HG03175 (cell line): ENCODE data around the gene ABO.
"Not testable (repeated sequence)": the region's sequence is repeated elsewhere in the genome, so short reads cannot be mapped to it uniquely, and the experiment has no call there.

Experiments used
- ATAC-seq: cut with Tn5 transposase; IDR thresholded peaks from one replicate; pipeline ENCODE4 v1.9.1; 2021; ENCODE audit warnings: mild to moderate bottlenecking, moderate library complexity; ENCODE audit not compliant: unreplicated experiment

ABO gene

DNA sequence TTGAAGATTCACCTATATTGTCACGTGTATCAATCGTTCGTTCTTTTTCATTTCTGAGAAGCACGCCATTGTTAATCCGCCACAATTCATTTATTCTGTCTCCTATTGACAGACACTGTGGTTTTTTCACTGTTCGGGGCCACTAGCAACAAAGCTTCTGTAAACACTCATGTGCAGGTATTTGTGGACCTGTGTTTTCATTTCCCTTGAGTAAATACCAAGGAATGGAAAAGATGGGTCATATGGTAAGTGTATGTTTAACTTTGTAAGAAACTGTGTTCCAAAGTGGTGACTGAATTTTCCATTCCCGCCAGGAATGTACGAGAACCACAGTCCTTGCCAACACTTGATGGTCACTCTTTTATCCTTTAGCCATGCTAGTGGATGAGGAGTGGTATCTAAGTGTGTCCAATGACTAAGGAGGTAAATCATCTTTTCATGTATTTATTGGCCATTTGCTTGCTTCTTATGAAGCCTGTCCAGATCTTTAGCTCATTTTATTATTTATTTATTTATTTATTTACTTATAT lies 10.7 kb downstream of the ABO start:
- ATAC-seq, result no peak

DNA sequence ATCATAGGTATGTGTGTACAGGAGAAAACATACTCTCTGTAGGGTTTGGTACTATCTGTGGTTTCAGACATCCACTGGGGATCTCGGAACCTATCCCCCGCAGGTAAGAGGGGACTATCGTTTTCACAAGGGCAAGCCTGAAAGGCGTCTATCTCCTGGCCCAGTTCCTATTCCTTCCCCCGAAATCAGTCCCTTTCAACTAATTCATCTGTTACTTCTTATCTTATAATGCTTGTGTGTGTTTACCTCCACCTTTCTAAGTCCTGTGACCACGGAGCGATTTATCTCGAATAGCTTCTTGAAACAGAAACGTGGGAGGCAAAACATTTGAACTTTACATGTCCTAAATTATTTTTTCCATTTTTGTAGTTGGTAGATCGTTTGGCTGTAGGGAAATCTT lies 11.4 kb downstream of the ABO start:
- no peak for ATAC-seq

DNA sequence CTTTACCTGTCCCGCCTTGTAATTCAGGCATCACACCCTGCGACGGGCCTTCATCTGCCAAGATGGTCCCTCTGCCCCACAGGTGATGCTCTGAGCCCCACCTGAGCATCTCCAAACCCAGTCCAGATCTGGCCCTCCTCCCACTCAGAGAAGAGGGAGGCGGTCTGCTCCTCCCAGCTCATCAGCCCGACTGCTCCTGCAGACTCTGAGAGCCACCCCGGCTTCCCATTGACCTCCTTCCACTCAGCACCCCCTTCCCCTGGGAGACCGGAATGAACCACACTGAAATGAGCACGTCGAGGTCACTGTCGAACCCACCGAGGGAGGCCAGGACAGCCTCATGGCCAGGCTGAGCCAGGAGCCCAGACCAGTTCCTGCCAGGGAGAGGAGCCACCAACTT lies 12.8 kb downstream of the ABO start:
- no peak for ATAC-seq

DNA sequence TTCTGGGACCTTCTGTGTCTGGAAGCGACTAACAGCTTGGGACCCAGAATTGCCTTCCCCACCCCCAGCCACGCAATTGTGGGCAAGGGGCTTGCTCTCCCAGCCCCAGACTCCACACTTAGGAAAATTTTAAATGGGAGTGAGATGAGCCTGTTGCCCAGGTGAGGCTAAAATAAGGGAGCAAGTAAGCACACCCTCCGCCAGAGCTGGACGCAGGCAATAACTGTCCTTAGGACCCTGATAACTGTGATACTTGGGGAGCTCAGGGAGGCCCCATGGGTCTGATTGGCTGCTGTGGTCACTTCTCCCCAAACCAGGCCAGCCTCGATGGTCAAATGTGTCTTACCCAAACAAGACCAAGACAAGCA lies 13.3 kb downstream of the ABO start:
- no peak for ATAC-seq

- no peak for ATAC-seq
These were observed 13.8 kb downstream of the ABO start for GRCh38 chr9:133261103-133261752.

GRCh38 chr9:133260334-133261102 lies 14.5 kb downstream of the ABO start:
- ATAC-seq, result no peak

- no peak for ATAC-seq
These were observed 16.7 kb downstream of the ABO start for GRCh38 chr9:133258061-133259015.

DNA sequence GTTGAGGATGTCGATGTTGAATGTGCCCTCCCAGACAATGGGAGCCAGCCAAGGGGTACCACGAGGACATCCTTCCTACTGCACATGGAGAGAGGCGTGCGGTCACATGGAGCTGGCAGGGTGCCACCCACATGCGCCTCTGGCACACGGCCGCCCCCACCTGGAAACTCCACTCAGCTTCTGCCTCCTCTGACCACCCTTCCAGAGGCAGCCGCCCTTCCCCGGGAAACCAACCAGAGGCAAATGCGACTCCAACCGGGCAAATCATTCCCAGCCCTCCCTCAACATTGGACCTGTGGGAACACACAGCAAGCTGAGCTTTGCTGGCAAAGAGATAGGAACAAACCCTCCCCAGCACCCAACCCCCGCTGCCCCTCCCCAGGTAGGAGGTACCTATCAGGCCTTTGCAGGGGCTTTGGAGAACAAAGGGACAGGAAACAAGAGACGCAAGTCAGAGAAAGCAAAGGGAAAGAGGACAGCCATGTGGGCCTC lies 17.5 kb downstream of the ABO start:
- no peak for ATAC-seq

DNA sequence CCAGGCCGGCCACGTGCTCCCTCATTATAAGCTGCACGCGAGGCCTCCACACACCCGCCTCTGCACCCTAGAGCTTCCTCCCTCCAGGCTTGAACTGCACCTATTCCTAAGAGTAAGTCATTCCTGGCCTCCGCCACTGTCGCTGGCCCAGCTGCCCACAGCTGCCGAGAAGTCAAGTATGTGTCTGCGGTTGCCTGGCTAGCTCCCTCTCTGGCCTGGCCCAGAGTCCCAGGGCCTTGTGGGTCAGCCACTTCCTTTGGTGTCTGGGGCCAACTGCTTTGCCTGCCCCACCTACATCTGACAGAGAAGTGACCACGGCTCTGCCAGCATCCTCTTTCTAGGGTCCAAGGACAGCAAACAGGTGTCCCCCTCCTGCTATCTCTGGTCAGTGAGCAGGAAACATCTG lies 18.3 kb downstream of the ABO start:
- ATAC-seq, result no peak

GRCh38 chr9:133256136-133256461 lies 18.9 kb downstream of the ABO start:
- no peak for ATAC-seq

- no peak for ATAC-seq
These were observed 19.4 kb downstream of the ABO start for GRCh38 chr9:133255371-133256135.

DNA sequence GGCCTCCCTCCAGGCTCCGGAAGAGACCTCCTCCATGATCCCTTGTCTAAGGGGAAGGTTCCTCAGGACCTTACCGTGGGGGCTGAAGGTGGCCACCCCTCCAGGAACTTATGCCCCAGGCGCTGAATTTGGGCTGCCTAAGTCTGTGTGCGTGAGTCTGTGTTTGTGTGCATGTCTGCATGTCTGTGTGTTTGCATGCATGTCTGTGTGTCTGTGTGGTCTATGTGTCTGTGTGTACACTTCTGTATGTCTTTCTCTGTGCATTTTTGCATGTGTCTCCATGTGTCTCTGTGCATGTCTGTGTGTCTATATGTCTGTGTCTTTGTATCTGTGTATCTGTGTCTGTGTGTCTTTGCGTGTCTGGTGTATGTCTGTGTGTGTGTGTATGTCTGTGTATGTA lies 20.5 kb downstream of the ABO start:
- ATAC-seq, result no peak

DNA sequence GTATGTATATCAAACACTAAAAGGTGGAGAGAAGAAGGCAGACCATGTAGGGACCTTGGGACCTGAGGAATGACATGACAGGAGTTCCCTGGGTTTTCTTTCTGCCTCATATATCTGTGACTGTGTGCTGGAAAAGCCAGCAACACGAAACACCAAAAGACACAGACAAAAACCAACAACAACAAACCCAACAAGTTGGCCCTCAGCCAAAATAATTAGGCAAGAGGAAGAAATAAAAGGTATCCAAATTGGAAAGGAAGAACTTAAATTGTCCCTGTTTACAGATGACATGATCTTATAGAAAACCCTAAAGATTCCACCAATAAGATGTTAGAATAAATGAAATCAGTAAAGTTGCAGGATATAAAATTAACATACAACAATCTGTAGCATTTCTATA lies 21.7 kb downstream of the ABO start:
- no peak for ATAC-seq

DNA sequence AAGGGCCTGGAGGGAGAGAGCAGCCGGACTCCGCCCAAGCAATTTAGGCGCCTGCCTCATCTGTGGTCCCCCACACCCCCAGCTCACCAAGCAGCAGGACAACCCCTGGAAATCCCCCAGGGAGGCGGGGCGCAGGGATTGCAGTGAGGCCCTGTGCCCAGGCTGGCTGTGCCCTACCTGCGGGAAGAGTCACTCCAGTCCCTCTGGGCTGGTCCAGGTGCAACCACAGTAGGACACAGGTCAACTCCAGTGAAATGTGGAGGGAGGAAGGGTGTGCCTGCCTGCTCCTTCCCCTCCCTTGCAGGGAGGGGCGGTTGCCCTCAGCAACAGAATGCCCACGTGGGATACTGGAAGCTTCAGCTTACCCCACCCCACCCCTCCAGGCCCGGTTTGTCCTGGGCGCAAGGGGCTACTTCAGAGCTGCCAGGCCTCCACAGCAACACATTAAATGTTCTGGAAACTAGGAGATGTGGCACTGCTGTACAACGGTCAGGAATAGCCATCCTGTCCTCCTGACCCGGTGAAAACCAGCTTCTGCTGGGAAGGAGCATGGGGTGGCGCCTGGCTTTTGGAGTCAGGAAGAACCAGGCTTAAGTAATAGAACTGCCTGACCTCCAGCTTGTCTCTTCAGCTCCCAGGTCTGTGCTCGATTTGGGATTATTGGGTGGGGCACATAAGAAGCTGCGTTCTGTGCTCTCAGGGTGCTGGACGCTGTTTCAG lies 22.5 kb downstream of the ABO start:
- no peak for ATAC-seq

GRCh38 chr9:133251773-133252172 lies 23.2 kb downstream of the ABO start:
- no peak for ATAC-seq

GRCh38 chr9:133251221-133251620 lies 23.8 kb downstream of the ABO start:
- not testable (repeated sequence) for ATAC-seq

DNA sequence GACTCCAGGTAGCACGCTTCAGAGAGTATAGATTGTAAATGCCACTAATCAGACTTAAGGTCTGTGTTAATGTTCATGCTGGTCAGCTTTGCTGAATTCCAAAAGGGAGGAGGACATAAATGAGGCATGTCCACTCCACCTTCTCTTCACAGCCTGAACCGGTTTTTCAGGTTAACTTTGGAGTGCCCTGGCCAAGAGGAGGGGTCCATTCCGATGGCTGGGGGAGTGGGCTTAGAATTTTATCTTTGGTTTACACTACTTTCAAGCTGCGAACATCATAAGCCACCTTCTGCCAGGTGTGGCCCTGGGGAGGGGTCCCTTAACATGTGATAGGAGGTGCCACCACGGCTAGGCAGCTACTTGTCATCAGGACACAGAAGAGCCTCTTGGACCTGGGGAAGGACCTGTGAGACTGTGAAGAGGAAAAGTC lies 24.2 kb downstream of the ABO start:
- ATAC-seq, result no peak

- no peak for ATAC-seq
These were observed 25.7 kb downstream of the ABO start for GRCh38 chr9:133249337-133249736.

DNA sequence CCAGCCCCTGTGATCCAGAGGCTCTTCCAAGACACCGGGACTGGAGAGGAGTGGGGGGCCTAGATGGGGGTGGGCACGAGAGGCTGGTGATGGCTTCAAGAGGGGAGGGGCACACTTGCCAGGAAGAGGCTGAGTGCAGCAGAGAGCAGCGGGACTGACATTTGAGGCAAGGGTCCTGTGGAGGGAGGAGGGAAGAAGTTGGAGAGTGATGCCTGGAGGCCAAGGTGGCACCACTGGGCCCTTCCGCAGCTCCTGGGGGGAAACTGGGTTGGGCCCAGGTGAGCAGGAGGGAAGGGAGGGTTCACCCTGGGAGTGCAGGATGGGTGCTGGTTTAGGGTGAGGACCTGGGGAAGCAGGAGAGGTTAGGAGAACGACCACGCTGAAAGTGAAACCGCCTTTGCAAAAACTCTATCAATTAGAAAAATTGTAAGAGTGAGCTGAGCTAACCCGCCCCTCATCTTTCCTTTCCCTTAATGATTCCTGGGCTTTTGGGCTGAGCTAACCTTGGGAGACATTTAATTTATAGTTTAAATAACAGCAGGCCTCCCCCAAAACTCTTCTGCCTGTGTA lies 26.2 kb downstream of the ABO start:
- ATAC-seq, result no peak

- ATAC-seq, result no peak
These were observed 27.4 kb downstream of the ABO start for GRCh38 chr9:133247632-133248031.
